IMR-90 (cell line): ENCODE measurements around the gene NSL1. TPM values are rescaled to one million over a fixed set of nuclear protein-coding genes. Genes with fewer than 3 reads are reported as not detected.
A peak's percentile ranks its signal among the peaks of the same experiment; 100 is the strongest.

ENCODE experiments used
- ATAC-seq: fragments of 200-7000 bp; cut with Tn5 transposase; 2 replicates; pipeline ENCODE4 v1.9.1; 2020; ENCODE audit warnings: low read depth, mild to moderate bottlenecking, moderate library complexity
- BruUV-seq: library from RNA; stranded (reverse); fragments of 400-500 nt; replicated peaks from 2 replicates; lab custom pipeline; 2021; lab: Mats Ljungman, UMichigan
- CTCF ChIA-PET: fragments of 300-600 bp; formaldehyde crosslinking; extraction: SDS; loops from one replicate; lab custom pipeline; 2021; ENCODE audit warnings: antibody characterized with exemption; lab: Yijun Ruan, JAX
- POLR2A ChIA-PET: fragments of 300-600 bp; sonication (Branson Sonifier 250); formaldehyde crosslinking; loops from one replicate; lab custom pipeline; 2022; ENCODE audit warnings: antibody characterized with exemption; ENCODE audit not compliant: unreplicated experiment; lab: Charles Lee
- DNase-seq: peaks from one replicate; pipeline ENCODE4 v3.0.0; 2013
- H2AFZ ChIP-seq: replicated peaks from 2 replicates; pipeline ENCODE3; 2013; ENCODE audit warnings: low read length, mild to moderate bottlenecking; ENCODE audit not compliant: poor library complexity
- H2AK5ac ChIP-seq: 2 replicates; pipeline ENCODE4 v1.6.1; 2013; ENCODE audit warnings: low read depth, low read length, inconsistent platforms
- H2AK9ac ChIP-seq: replicated peaks from 2 replicates; pipeline ENCODE3; 2013; ENCODE audit warnings: mild to moderate bottlenecking, low read depth, low read length, moderate library complexity; ENCODE audit not compliant: poor library complexity
- H2BK120ac ChIP-seq: 2 replicates; pipeline ENCODE4 v1.6.1; 2013; ENCODE audit warnings: low read depth, low read length, inconsistent platforms
- H2BK15ac ChIP-seq: 3 replicates; pipeline ENCODE4 v1.6.1; 2013; ENCODE audit warnings: low read depth, low read length, inconsistent platforms
- H2BK20ac ChIP-seq: 2 replicates; pipeline ENCODE4 v1.6.1; 2013; ENCODE audit warnings: low read depth, mild to moderate bottlenecking, inconsistent platforms, low read length, moderate library complexity
- H2BK5ac ChIP-seq: 2 replicates; pipeline ENCODE4 v1.6.1; 2013; ENCODE audit warnings: mild to moderate bottlenecking, low read depth, low read length, inconsistent platforms; ENCODE audit not compliant: poor library complexity, severe bottlenecking
- H3K14ac ChIP-seq: replicated peaks from 2 replicates; pipeline ENCODE4 v1.6.1; 2013; ENCODE audit warnings: low read depth, low read length, inconsistent platforms
- H3K18ac ChIP-seq: 2 replicates; pipeline ENCODE4 v1.6.1; 2013; ENCODE audit warnings: low read depth, low read length, control low read depth
- H3K23ac ChIP-seq: 2 replicates; pipeline ENCODE4 v1.6.1; 2013; ENCODE audit warnings: low read depth, low read length, inconsistent platforms
- H3K27ac ChIP-seq: 2 replicates; pipeline ENCODE4 v1.5.1; 2013; ENCODE audit warnings: mild to moderate bottlenecking, control low read depth, low read length; ENCODE audit not compliant: insufficient read depth
- H3K27me3 ChIP-seq: 2 replicates; pipeline ENCODE4 v1.6.1; 2013; ENCODE audit warnings: low read length; ENCODE audit not compliant: control insufficient read depth, insufficient read depth
- H3K36me3 ChIP-seq: 2 replicates; pipeline ENCODE4 v1.6.1; 2013; ENCODE audit warnings: low read length, mixed read lengths; ENCODE audit not compliant: control insufficient read depth, insufficient read depth
- H3K4ac ChIP-seq: 2 replicates; pipeline ENCODE4 v1.6.1; 2013; ENCODE audit warnings: low read depth, low read length, inconsistent platforms
- H3K4me1 ChIP-seq: 2 replicates; pipeline ENCODE4 v1.6.1; 2013; ENCODE audit warnings: low read length, mixed read lengths; ENCODE audit not compliant: control insufficient read depth, insufficient read depth
- H3K4me2 ChIP-seq: 2 replicates; pipeline ENCODE4 v1.6.1; 2013; ENCODE audit warnings: low read depth, mild to moderate bottlenecking, control low read depth, low read length, moderate library complexity
- H3K4me3 ChIP-seq: 2 replicates; pipeline ENCODE4 v1.5.1; 2013; ENCODE audit warnings: low read depth, mild to moderate bottlenecking, control low read depth, low read length, moderate library complexity; ENCODE audit not compliant: insufficient read depth
- H3K56ac ChIP-seq: 2 replicates; pipeline ENCODE4 v1.6.1; 2013; ENCODE audit warnings: low read length, inconsistent platforms; ENCODE audit not compliant: insufficient read depth; ENCODE audit errors: extremely low read depth
- H3K79me1 ChIP-seq, 2 experiments: 2 replicates each; pipeline ENCODE4 v1.6.1; 2013; ENCODE audit warnings: low read length in 2 of 2, inconsistent platforms in 1 of 2, low read depth in 1 of 2
- H3K9ac ChIP-seq: 2 replicates; pipeline ENCODE4 v1.6.1; 2013; ENCODE audit warnings: low read depth, low read length, control low read depth
- H3K9me1 ChIP-seq: 2 replicates; pipeline ENCODE4 v1.6.1; 2013; ENCODE audit warnings: low read length, inconsistent platforms; ENCODE audit not compliant: insufficient read depth
- H3K9me3 ChIP-seq: 2 replicates; pipeline ENCODE4 v1.6.1; 2013; ENCODE audit warnings: low read length; ENCODE audit not compliant: control insufficient read depth, insufficient read depth
- H4K20me1 ChIP-seq: 2 replicates; pipeline ENCODE4 v1.6.1; 2013; ENCODE audit warnings: low read length, inconsistent platforms; ENCODE audit not compliant: insufficient read depth
- H4K5ac ChIP-seq: 2 replicates; pipeline ENCODE4 v1.6.1; 2013; ENCODE audit warnings: mild to moderate bottlenecking, low read depth, low read length, control low read depth
- H4K8ac ChIP-seq, 2 experiments: 2 replicates each; pipeline ENCODE4 v1.6.1; 2013; ENCODE audit warnings: low read depth in 2 of 2, low read length in 2 of 2, control low read depth in 1 of 2, inconsistent platforms in 1 of 2
- H4K91ac ChIP-seq: 2 replicates; pipeline ENCODE4 v1.6.1; 2013; ENCODE audit warnings: low read depth, low read length, inconsistent platforms; ENCODE audit not compliant: insufficient read depth
- CEBPB ChIP-seq: IDR thresholded peaks from 2 replicates; pipeline ENCODE4 v1.6.1; 2012; ENCODE audit warnings: low read depth, low read length, improper control_type of control experiment
- CTCF ChIP-seq: conservative IDR thresholded peaks from 2 replicates; pipeline ENCODE4 v1.5.1; 2012; ENCODE audit warnings: mild to moderate bottlenecking, low read depth, low read length, improper control_type of control experiment
- ELK1 ChIP-seq: fragments of 150-350 bp; IDR thresholded peaks from 2 replicates; pipeline ENCODE4 v1.6.1; 2016; ENCODE audit warnings: low read depth, mild to moderate bottlenecking, low read length, moderate library complexity, borderline replicate concordance
- FOS ChIP-seq: fragments of 150-350 bp; IDR thresholded peaks from 2 replicates; pipeline ENCODE4 v1.6.1; 2016; ENCODE audit warnings: low read depth, low read length
- MAFK ChIP-seq: IDR thresholded peaks from 2 replicates; pipeline ENCODE4 v1.6.1; 2012; ENCODE audit warnings: low read depth, low read length, improper control_type of control experiment
- MAZ ChIP-seq: IDR thresholded peaks from 2 replicates; pipeline ENCODE4 v1.6.1; 2012; ENCODE audit warnings: low read depth, mild to moderate bottlenecking, low read length, improper control_type of control experiment, moderate library complexity, borderline replicate concordance
- POLR2A ChIP-seq: IDR thresholded peaks from 2 replicates; pipeline ENCODE4 v1.6.1; 2012; ENCODE audit warnings: mild to moderate bottlenecking, low read depth, low read length
- RAD21 ChIP-seq: IDR thresholded peaks from 2 replicates; pipeline ENCODE4 v1.6.1; 2012; ENCODE audit warnings: low read length, improper control_type of control experiment
- RCOR1 ChIP-seq: IDR thresholded peaks from 2 replicates; pipeline ENCODE4 v1.6.1; 2012; ENCODE audit warnings: mild to moderate bottlenecking, low read length, improper control_type of control experiment; ENCODE audit not compliant: insufficient replicate concordance
- SMC3 ChIP-seq: fragments of 150-350 bp; IDR thresholded peaks from 2 replicates; pipeline ENCODE4 v1.6.1; 2016; ENCODE audit warnings: low read depth, mild to moderate bottlenecking, antibody characterized with exemption, low read length, moderate library complexity
- WGBS, 2 experiments: methylation state at CpG; one replicate each; pipeline versions ENCODE4 v1.1.5 to v1.1.7; 2013; ENCODE audit warnings: missing lambda C conversion rate in 2 of 2; ENCODE audit not compliant: insufficient read length in 1 of 2; ENCODE audit errors: extremely low coverage in 2 of 2; 5-methylcytosine and 5-hydroxymethylcytosine counted together
- dilution Hi-C: fragments of 300-500 bp; cut with HindIII; formaldehyde crosslinking; loops from one replicate; pipeline ENCODE4 v1.14.3; 2018; ENCODE audit warnings: low sequenced_read_pairs; ENCODE audit not compliant: unreplicated experiment
- in situ Hi-C: fragments of 300-500 bp; cut with MboI; formaldehyde crosslinking; loops from 3 replicates; pipeline ENCODE4 v1.14.3; 2019; ENCODE audit warnings: low sequenced_read_pairs, inconsistent platforms, mixed read lengths
- intact Hi-C: fragments of 100-400 bp; cut with micrococcal nuclease; formaldehyde crosslinking; loops from 2 replicates; pipeline ENCODE4 v1.10.0; 2022
- polyA plus RNA-seq, 3 experiments: library from polyadenylated mRNA; depleted of rRNA; stranded (reverse); fragments of >200 nt; gene quantifications; 2 replicates each; pipeline ENCODE4 v1.2.3, GENCODE V29; 2012; ENCODE audit warnings: low replicate concordance in 1 of 3
- total RNA-seq: library from RNA; depleted of rRNA; stranded (reverse); fragments of >200 nt; gene quantifications from 2 replicates; pipeline ENCODE4 v1.2.3, GENCODE V29; 2012
- TF ChIP-seq, protein P1 (sequence below): fragments of 150-350 bp; IDR thresholded peaks from 2 replicates; pipeline ENCODE4 v1.6.1; 2017; ENCODE audit warnings: mild to moderate bottlenecking, antibody characterized with exemption, low read length, low read depth

The NSL1 gene
- total and polyA plus RNA-seq, 2 of the 4 experiments (the other 2 are of a cell fraction): 19.1 to 42.5 TPM

- TF ChIP-seq MAZ: no peak
Observed at GRCh38 chr1:212689758-212690529, 101.6 kb downstream of the NSL1 start (continued).

DNA sequence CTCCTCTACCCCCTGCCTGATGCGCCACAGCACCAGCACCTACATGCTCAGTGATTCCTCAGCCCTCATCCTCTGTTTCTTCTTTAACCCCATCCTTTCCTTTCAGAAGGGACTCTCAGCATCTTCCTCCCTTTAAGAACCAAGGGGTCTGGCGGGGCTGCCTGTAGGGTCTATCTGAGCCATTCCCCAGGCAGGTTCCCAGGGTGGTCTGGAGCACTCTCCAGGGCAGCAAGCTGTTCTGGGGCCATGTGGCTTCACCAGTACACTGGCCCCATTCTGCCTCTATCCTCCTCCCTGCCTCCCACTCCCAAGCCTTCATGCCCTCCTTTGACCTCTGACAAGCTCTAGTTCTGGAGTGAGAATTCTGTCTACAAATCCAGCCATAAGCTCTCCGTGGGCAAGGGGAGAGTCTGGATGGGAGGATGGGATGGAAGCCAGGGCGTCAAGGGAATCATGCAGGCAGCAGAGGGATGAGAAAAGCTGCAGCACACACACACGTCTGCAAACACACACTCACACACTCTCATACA is 102.3 kb downstream of the NSL1 start:
- Histone ChIP-seq H2BK120ac (peak overlapping the region; percentile 46), H3K36me3 (no peaks in the 10 kb centered on the region), H4K5ac (no peak overlapping the region), H3K4me1 (peaks cover 6% of the 10 kb centered on the region; the same call in 1 of the 2 replicates), H3K9me3 (no peaks in the 10 kb centered on the region), H3K9ac (no peak overlapping the region), H2AFZ (peak overlapping the region; percentile 10), H3K4me2 (no peak overlapping the region), H2BK20ac (no peak overlapping the region), H3K9me1 (peaks cover 13% of the 10 kb centered on the region), H3K27me3 (no peaks in the 10 kb centered on the region), H3K18ac (peak overlapping the region; percentile 28; the same call in 1 of the 2 replicates), H3K14ac (0 out of 2 replicates have a peak overlapping the region, but pooled peaks have one; percentile 45), H3K79me1 (no peaks in the 10 kb centered on the region), H3K4ac (peak overlapping the region; percentile 41), H2AK5ac (peak overlapping the region; percentile 73), H2BK5ac (peak overlapping the region; percentile 66), H3K27ac (no peak overlapping the region), H4K91ac (peak overlapping the region; percentile 21; the same call in 1 of the 2 replicates), H4K8ac (peak overlapping the region in 1 of 2 experiments; percentile 19; a peak in 1 of 4 replicates), H3K23ac (no peak overlapping the region), H2BK15ac (no peak overlapping the region; the same call in 2 of the 3 replicates), H4K20me1 (no peaks in the 10 kb centered on the region), H2AK9ac (no peak overlapping the region), H3K4me3 (no peak overlapping the region), H3K56ac (no peak overlapping the region)
- in situ Hi-C loops (no loop called here), intact Hi-C loops (no loop called here), dilution Hi-C loops (no loop called here)
- DNase-seq (no peak), ATAC-seq (no peak)
- no TSS peak for BruUV-seq
- ChIA-PET POLR2A (interaction anchor here (0.5 kb wide), 1 partner anchor 73 kb away, joined by 3 read pairs; no protein-coding TSS in a partner anchor), CTCF (no interaction called here)
- 59% methylated on average over 2 of the region's 5 CpGs; no CpG with 5 or more reads in 1 of the 2 experiments for WGBS, 2 experiments
- TF ChIP-seq SMC3 (no peak), MAFK (no peak), RAD21 (no peak), FOS (no peak), MAZ (no peak), POLR2A (no peak), CEBPB (no peak), CTCF (no peak), RCOR1 (no peak), ELK1 (no peak)
- TF ChIP-seq, protein P1, sequence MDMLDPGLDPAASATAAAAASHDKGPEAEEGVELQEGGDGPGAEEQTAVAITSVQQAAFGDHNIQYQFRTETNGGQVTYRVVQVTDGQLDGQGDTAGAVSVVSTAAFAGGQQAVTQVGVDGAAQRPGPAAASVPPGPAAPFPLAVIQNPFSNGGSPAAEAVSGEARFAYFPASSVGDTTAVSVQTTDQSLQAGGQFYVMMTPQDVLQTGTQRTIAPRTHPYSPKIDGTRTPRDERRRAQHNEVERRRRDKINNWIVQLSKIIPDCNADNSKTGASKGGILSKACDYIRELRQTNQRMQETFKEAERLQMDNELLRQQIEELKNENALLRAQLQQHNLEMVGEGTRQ: no peak
